Measurements from ENCODE around the gene BRD3OS.

DNA sequence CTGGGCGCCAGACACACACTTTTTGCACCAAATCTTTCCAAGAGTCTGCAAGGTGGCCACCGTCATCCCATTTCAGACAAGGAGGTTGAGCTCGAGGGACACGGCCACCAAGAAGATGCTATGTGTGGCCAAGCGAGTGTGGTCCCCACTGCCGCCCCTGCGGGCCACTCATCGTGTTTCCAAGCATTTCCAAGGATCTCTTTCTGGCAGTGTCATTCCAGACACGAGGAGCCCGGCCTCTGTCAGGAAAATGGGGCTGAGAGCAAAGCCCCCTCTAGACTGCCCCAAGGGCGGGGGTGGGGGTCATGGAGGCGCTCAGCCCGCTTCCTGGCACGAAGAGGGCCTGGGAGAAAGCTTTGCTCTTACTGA, 43.7 kb upstream of the BRD3OS start:
- TF ChIP-seq, protein P1, sequence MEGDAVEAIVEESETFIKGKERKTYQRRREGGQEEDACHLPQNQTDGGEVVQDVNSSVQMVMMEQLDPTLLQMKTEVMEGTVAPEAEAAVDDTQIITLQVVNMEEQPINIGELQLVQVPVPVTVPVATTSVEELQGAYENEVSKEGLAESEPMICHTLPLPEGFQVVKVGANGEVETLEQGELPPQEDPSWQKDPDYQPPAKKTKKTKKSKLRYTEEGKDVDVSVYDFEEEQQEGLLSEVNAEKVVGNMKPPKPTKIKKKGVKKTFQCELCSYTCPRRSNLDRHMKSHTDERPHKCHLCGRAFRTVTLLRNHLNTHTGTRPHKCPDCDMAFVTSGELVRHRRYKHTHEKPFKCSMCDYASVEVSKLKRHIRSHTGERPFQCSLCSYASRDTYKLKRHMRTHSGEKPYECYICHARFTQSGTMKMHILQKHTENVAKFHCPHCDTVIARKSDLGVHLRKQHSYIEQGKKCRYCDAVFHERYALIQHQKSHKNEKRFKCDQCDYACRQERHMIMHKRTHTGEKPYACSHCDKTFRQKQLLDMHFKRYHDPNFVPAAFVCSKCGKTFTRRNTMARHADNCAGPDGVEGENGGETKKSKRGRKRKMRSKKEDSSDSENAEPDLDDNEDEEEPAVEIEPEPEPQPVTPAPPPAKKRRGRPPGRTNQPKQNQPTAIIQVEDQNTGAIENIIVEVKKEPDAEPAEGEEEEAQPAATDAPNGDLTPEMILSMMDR (IDR thresholded peaks at IDR 0.05 in 4 of 5, conservative IDR thresholded peaks at IDR 0.05 in 1 of 5): no peak
- no peak for TF ChIP-seq POLR2A (IDR thresholded peaks at IDR 0.05)

All from gastrocnemius medialis (tissue), 4 donors.